ENCODE data around the gene SDF2L1.
"Not testable (repeated sequence)": the region's sequence is repeated elsewhere in the genome, so short reads cannot be mapped to it uniquely, and the experiment has no call there.

The SDF2L1 gene

DNA sequence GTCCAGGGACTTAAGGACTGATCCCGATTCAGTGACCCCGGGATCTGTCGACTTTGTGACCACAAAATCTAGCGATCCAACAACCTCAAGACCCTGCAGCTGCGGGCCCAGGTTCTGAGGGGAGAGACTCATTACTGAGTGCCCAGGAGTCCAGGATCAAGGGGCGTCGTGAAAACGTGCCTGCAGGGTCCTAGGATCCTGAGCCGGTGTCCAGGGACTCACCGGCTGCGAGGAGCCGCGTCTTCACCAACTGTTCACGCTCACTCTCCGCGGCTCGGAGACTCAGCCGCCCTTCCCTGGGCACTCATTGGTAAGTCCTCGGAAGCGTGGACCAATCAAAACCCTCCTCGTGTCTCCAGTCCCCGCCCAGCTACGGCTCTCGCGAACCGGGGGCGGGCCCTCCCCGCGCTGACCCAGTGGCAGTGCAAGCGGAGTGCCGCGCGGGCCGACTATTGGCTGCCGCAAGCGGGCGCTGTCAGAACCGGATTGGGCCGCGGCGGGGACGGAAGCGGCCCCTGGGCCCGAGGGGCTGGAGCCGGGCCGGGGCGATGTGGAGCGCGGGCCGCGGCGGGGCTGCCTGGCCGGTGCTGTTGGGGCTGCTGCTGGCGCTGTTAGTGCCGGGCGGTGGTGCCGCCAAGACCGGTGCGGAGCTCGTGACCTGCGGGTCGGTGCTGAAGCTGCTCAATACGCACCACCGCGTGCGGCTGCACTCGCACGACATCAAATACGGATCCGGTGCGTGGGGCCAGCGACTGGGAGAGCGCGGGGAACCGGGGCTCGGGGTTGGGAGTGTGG is at the start of gene SDF2L1:
SDF2L1 (plus strand) TSS at position 514 of the 795 bp plus-strand sequence; CDS start at position 549, 35 bp downstream.
- DNase-seq, result peak; percentile 99

DNA sequence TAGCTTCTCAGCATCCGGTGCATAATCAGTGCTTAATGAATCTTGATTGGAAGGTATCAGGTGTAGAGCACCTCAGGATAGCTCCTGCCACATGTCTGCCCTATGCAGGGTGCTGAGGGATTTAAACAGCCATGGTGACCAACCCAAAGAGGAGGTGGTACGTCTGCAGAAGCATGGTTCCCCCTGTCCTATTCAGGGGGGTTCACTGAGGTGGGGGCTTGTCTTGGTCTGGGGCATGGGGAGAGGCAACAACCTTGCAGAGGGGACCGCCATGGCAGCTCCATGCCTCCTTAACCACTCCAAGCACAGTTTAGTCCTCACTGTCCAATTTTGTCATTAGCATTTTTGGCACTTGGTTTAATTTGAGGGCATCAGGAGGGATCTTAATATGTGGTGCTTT is 49.7 kb upstream of the SDF2L1 start:
- no peak for DNase-seq

GRCh38 chr22:21593406-21594232 is 48.5 kb upstream of the SDF2L1 start:
- no peak for DNase-seq

DNA sequence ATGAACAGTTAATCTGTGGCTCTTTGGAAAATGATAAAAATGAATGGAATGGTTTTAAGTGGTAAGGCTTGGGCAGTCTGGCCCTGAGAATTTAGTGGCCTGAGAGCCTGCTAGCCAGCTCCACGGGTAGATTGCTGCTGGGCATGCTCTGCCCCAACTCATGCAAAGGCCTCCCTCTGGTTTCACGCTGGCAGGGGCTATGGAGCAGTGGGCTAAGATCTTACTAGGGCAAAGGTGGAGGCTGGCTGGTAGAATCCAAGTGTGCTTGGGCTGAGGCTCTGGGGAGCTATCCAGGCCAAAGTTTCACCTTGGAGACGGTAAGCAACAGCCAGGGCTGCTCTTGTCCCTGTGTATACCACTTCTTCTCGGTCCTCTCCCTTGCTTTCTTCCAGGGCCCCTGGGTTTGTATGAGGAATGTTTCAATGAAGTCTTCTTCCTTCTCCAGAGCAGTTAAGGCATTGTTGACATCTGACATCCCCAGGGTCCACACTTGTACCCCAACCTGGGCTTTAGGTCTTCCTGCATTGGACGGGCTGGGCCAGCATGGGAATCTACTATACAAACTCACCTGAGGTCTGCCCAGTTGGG is 47.1 kb upstream of the SDF2L1 start:
- DNase-seq, result peak; percentile 24

- not testable (repeated sequence) for DNase-seq
Measured at GRCh38 chr22:21596356-21597135, 45.6 kb upstream of the SDF2L1 start.

DNA sequence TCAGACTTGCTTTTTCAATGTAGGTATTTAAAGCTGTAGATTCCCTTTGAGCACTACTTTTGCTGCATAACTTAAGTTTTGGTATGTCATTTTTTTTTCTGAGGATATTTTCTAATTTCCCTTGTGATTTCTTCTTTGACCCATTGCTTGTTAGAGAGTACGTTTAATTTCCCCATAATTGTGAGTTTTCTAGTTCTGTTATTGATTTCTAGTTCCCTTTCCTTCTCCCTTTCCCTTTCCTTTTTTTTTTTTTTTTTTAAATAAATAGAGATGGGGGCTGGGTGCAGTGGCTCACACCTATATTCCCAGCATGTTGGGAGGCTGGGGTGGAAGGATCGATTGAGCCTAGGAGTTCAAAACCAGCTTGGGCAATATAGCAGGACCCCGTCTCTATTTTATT is 43.8 kb upstream of the SDF2L1 start:
- DNase-seq, result no peak

GRCh38 chr22:21599053-21599893 is 42.8 kb upstream of the SDF2L1 start:
- no peak for DNase-seq

GRCh38 chr22:21602579-21602978 is 39.5 kb upstream of the SDF2L1 start:
- DNase-seq, result no peak

- no peak for DNase-seq
Measured at GRCh38 chr22:21603973-21604372, 38.1 kb upstream of the SDF2L1 start.

DNA sequence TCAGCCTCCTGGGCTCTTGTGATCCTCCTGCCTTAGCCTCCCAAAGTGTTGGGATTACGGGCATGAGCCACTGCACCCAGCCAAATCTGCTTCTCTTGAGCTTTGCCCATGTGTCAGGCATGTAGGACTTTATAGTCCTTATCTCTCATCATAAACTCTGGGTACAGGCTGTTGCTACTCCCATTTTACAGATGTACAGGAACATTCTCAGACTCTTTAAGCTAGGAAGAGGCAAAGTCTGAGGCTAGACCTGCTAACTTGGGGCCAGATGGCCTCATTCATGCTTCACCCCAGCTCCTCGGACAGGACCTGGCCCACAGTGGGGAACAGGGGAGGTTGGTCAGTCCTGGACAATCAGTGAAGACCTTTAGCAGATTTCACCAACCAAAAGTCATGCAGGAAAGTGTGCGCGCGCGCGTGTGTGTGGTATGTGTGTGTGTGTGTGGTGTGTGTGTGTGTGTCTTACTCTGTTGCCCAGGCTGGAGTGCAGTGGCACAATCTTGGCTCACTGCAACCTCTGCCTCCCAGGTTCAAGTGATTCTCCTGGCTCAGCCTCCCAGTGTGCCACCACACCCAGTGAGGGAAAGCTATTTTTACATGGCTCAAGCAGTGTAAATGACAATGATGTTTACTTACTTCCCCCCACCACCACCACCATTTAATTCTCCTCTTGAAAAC is 36.1 kb upstream of the SDF2L1 start:
- DNase-seq, result no peak

DNA sequence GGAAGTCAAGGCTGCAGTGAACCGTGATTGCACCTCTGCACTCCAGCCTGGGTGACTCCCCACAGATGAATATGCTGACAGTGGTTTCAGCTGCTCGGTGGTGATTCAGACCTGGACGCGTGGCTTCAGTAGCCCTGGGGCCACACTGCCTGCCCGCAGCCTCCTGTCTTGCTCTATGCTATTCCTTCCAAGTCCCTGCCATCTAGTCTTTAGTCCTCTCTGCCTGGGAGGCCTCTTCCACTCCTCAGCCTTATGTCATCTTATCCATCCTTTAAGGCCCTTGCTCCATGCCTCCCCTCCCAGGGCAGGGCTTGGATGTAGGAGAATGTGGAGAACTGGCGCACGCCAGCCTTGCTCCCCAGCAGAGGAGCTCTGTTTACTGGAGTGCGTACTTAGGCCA is 35.3 kb upstream of the SDF2L1 start:
- no peak for DNase-seq

- not testable (repeated sequence) for DNase-seq
Measured at GRCh38 chr22:21609556-21610157, 32.4 kb upstream of the SDF2L1 start.

GRCh38 chr22:21611210-21611977 is 30.7 kb upstream of the SDF2L1 start:
- no peak for DNase-seq

DNA sequence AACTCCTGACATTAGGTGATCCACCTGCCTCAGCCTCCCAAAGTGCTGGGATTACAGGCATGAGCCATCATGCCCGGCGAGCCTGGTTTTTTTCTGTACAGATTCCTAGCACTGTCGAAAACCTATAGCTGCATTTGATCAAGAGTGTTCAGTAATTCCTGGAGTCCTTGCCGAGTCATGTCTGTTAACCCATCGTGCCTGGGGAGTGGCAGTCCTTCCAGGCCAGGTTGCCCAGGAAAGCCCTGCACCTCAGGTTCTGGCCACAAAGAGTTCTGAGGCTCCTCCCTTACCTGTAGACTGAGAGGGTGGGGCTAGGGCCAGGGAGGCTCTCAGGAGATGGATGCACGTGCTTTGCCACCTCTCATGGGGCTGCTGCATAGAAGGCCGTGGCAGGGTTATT is 29.2 kb upstream of the SDF2L1 start:
- DNase-seq, result no peak

- DNase-seq, result no peak
Measured at GRCh38 chr22:21613553-21614233, 28.4 kb upstream of the SDF2L1 start.

DNA sequence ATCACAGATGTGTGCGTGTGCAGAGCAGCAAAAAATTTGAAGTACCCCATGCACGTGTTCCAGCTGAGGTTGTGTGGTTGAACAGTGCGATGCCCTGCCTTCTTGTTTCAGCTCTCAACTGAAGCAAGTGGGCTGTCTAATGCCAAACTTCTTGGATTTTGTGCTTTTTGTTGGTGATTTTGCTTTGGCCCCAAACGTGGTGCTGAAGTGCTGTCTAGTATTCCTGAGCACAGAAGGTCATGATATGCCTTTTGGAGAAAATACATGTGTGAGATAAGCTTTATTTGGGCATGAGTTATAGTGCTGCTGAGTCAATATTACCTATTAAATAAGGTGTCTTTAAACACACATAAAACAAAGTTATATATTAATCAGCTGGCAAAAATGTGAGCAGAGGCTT is 26.4 kb upstream of the SDF2L1 start:
- DNase-seq, result no peak

GRCh38 chr22:21617337-21617736 is 24.8 kb upstream of the SDF2L1 start:
- DNase-seq, result not testable (repeated sequence)

DNA sequence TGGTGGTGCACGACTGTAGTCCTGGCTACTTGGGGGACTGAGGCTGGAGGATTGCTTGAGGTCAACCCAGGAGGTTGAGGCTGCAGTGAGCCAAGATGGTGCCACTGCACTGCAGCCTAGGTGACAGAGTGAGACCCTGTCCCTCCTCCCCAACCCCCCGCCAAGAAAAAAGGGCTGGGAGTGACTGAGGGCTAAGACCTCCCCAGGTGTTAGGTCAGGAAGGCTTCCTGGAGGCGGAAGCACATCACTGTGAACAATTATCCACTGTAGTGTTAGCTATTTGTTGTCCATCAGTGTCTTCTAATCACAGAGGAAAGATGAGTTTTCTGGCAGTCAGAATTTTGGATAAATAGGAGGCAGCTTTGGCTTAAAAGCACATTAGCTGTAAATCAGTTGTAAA is 21.1 kb upstream of the SDF2L1 start:
- DNase-seq, result no peak
